Thymus (tissue), 11 donors: ENCODE measurements around the gene TSPAN10. TPM values are rescaled to one million over a fixed set of nuclear protein-coding genes. Genes with fewer than 3 reads are reported as not detected.

Experiments
- DNase-seq, 9 donors: peaks; one replicate each; pipeline ENCODE4 v3.0.0-alpha.2; 2013; ENCODE audit warnings: low spot score in 9 of 9, low read depth in 6 of 9, missing footprints in 1 of 9
- H3K27ac ChIP-seq, 2 donors: one replicate each; pipeline ENCODE4 v1.5.1; 2013; ENCODE audit warnings: control low read depth in 1 of 2, low read depth in 1 of 2, low read length in 1 of 2, mild to moderate bottlenecking in 1 of 2, moderate library complexity in 1 of 2
- H3K27me3 ChIP-seq, 2 donors: one replicate each; pipeline ENCODE4 v1.5.1; 2013; ENCODE audit warnings: low read length in 1 of 2; ENCODE audit not compliant: control insufficient read depth in 2 of 2, insufficient read depth in 1 of 2
- H3K36me3 ChIP-seq, 2 donors: one replicate each; pipeline ENCODE4 v1.5.1; 2013; ENCODE audit warnings: low read length in 1 of 2, mild to moderate bottlenecking in 1 of 2, moderate library complexity in 1 of 2; ENCODE audit not compliant: control insufficient read depth in 2 of 2, insufficient read depth in 2 of 2
- H3K4me1 ChIP-seq, 2 donors: one replicate each; pipeline ENCODE4 v1.5.1; 2013; ENCODE audit warnings: low read length in 2 of 2; ENCODE audit not compliant: control insufficient read depth in 2 of 2, insufficient read depth in 2 of 2
- H3K4me3 ChIP-seq, 2 donors: one replicate each; pipeline ENCODE4 v1.5.1; 2013; ENCODE audit warnings: low read length in 2 of 2, control low read depth in 1 of 2, mild to moderate bottlenecking in 1 of 2
- H3K9me3 ChIP-seq, 2 donors: one replicate each; pipeline ENCODE4 v1.5.1; 2013; ENCODE audit warnings: low read length in 1 of 2, mild to moderate bottlenecking in 1 of 2; ENCODE audit not compliant: control insufficient read depth in 2 of 2, insufficient read depth in 1 of 2
- WGBS: extraction: QIAGEN DNeasy Blood & Tissue Kit; methylation state at CpG from one replicate; pipeline ENCODE4 v1.1.7; 2013; 5-methylcytosine and 5-hydroxymethylcytosine counted together
- polyA plus RNA-seq: library from polyadenylated mRNA; stranded (reverse); fragments of 200-250 nt; gene quantifications from one replicate; pipeline ENCODE4 v1.2.3, GENCODE V29; 2013
- total RNA-seq: library from RNA; stranded (reverse); fragments of 120-200 nt; gene quantifications from one replicate; pipeline ENCODE4 v1.2.4, GENCODE V29; 2013
- donor health status: healthy.

TSPAN10 gene
- total and polyA plus RNA-seq, 2 donors: 0.47 to 1.8 TPM

- Histone ChIP-seq H3K27me3 (no peaks in the 10 kb centered on the region), H3K27ac (no peak overlapping the region), H3K4me1 (no peaks in the 10 kb centered on the region), H3K36me3 (peaks cover 89 to 92% of the 10 kb centered on the region in 2 donors), H3K4me3 (no peak overlapping the region), H3K9me3 (no peaks in the 10 kb centered on the region)
- 98% methylated on average over 22 of the region's 22 CpGs for WGBS
- DNase-seq: no peak
Observed at GRCh38 chr17:81695801-81696200, 58.8 kb downstream of the TSPAN10 start.

GRCh38 chr17:81696218-81696941 is 59.4 kb downstream of the TSPAN10 start:
- Histone ChIP-seq H3K9me3 (no peaks in the 10 kb centered on the region), H3K27me3 (no peaks in the 10 kb centered on the region), H3K27ac (no peak overlapping the region), H3K4me3 (no peak overlapping the region), H3K4me1 (peaks cover 1 to 4% of the 10 kb centered on the region in 2 donors), H3K36me3 (peaks cover 90 to 92% of the 10 kb centered on the region in 2 donors)
- 98% methylated on average over 40 of the region's 40 CpGs for WGBS
- no peak for DNase-seq

GRCh38 chr17:81697261-81698044 is 60.5 kb downstream of the TSPAN10 start:
- no peaks in the 10 kb centered on the region for H3K27me3 ChIP-seq
- peaks cover 84 to 86% of the 10 kb centered on the region in 2 donors for H3K36me3 ChIP-seq
- peaks cover 11 to 14% of the 10 kb centered on the region in 2 donors for H3K4me1 ChIP-seq
- no peak for DNase-seq
- 96% methylated on average over 25 of the region's 25 CpGs for WGBS
- no peaks in the 10 kb centered on the region for H3K9me3 ChIP-seq
- no peak overlapping the region for H3K27ac ChIP-seq
- no peak overlapping the region for H3K4me3 ChIP-seq

Other genes with a start within 250 kb of the TSPAN10 start
- 5.8 TPM for gene BAHCC1, start 241.7 kb upstream of the TSPAN10 start, total RNA-seq
- 7.3 TPM for gene BAHCC1, start 241.7 kb upstream of the TSPAN10 start, polyA plus RNA-seq
- 1,837 TPM for gene ACTG1, start 124.4 kb upstream of the TSPAN10 start, total RNA-seq
- gene ACTG1, start 124.4 kb upstream of the TSPAN10 start, polyA plus RNA-seq: 2,739 TPM
- gene FSCN2, start 108.8 kb upstream of the TSPAN10 start, total RNA-seq: 0.47 TPM
- 0.87 TPM for gene FSCN2, start 108.8 kb upstream of the TSPAN10 start, polyA plus RNA-seq
- 8.8 TPM for gene FAAP100, start 84.8 kb upstream of the TSPAN10 start, total RNA-seq
- 43.9 TPM for gene FAAP100, start 84.8 kb upstream of the TSPAN10 start, polyA plus RNA-seq
- gene NPLOC4, start 84 bp upstream of the TSPAN10 start, total RNA-seq: 26.1 TPM
- 43.3 TPM for gene NPLOC4, start 84 bp upstream of the TSPAN10 start, polyA plus RNA-seq
- 12.2 TPM for gene PDE6G, start 19.3 kb downstream of the TSPAN10 start, total RNA-seq
- gene PDE6G, start 19.3 kb downstream of the TSPAN10 start, polyA plus RNA-seq: 18.2 TPM
- gene OXLD1, start 29.4 kb downstream of the TSPAN10 start, total RNA-seq: 60.9 TPM
- 83.0 TPM for gene OXLD1, start 29.4 kb downstream of the TSPAN10 start, polyA plus RNA-seq
- 14.4 TPM for gene CCDC137, start 29.5 kb downstream of the TSPAN10 start, total RNA-seq
- gene CCDC137, start 29.5 kb downstream of the TSPAN10 start, polyA plus RNA-seq: 42.5 TPM
- 23.0 TPM for gene ARL16, start 46.6 kb downstream of the TSPAN10 start, total RNA-seq
- gene ARL16, start 46.6 kb downstream of the TSPAN10 start, polyA plus RNA-seq: 129 TPM
- 39.0 TPM for gene HGS, start 46.8 kb downstream of the TSPAN10 start, total RNA-seq
- gene HGS, start 46.8 kb downstream of the TSPAN10 start, polyA plus RNA-seq: 157 TPM
- gene MRPL12, start 66.2 kb downstream of the TSPAN10 start, total RNA-seq: 21.6 TPM
- gene MRPL12, start 66.2 kb downstream of the TSPAN10 start, polyA plus RNA-seq: 59.7 TPM
- gene SLC25A10, start 75.1 kb downstream of the TSPAN10 start, total RNA-seq: 8.3 TPM
- 11.9 TPM for gene SLC25A10, start 75.1 kb downstream of the TSPAN10 start, polyA plus RNA-seq
- gene GCGR, start 167.0 kb downstream of the TSPAN10 start, total RNA-seq: 0.05 TPM
- 0.80 TPM for gene GCGR, start 167.0 kb downstream of the TSPAN10 start, polyA plus RNA-seq
- 96.2 TPM for gene MCRIP1, start 196.1 kb downstream of the TSPAN10 start, total RNA-seq
- 120 TPM for gene MCRIP1, start 196.1 kb downstream of the TSPAN10 start, polyA plus RNA-seq
- 0.28 TPM for gene PPP1R27, start 197.9 kb downstream of the TSPAN10 start, total RNA-seq
- 0.94 TPM for gene PPP1R27, start 197.9 kb downstream of the TSPAN10 start, polyA plus RNA-seq
- 210 TPM for gene P4HB, start 223.3 kb downstream of the TSPAN10 start, total RNA-seq
- 219 TPM for gene P4HB, start 223.3 kb downstream of the TSPAN10 start, polyA plus RNA-seq
- 106 TPM for gene ARHGDIA, start 234.1 kb downstream of the TSPAN10 start, total RNA-seq
- 189 TPM for gene ARHGDIA, start 234.1 kb downstream of the TSPAN10 start, polyA plus RNA-seq